WTC11 (cell line): ENCODE results near the gene ARL6.

ENCODE experiments used
- CTCF ChIP-seq: fragments of 200-600 bp; IDR thresholded peaks from 2 replicates; pipeline ENCODE4 v1.8.0; 2022; ENCODE audit warnings: antibody characterized with exemption
- TEAD1 ChIP-seq: sonication (generic); formaldehyde crosslinking; IDR thresholded peaks from 2 replicates; pipeline ENCODE4 v1.8.0; 2022; ENCODE audit warnings: mild to moderate bottlenecking, missing genetic modification reagents
- TF ChIP-seq, protein P1 (sequence below): sonication (generic); formaldehyde crosslinking; IDR thresholded peaks from 2 replicates; pipeline ENCODE4 v1.8.1; 2023; ENCODE audit warnings: mild to moderate bottlenecking, moderate library complexity, missing genetic modification reagents

- TF ChIP-seq, protein P1, sequence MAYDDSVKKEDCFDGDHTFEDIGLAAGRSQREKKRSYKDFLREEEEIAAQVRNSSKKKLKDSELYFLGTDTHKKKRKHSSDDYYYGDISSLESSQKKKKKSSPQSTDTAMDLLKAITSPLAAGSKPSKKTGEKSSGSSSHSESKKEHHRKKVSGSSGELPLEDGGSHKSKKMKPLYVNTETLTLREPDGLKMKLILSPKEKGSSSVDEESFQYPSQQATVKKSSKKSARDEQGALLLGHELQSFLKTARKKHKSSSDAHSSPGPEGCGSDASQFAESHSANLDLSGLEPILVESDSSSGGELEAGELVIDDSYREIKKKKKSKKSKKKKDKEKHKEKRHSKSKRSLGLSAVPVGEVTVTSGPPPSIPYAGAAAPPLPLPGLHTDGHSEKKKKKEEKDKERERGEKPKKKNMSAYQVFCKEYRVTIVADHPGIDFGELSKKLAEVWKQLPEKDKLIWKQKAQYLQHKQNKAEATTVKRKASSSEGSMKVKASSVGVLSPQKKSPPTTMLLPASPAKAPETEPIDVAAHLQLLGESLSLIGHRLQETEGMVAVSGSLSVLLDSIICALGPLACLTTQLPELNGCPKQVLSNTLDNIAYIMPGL (CRISPR knock-in tag) = no peak
- TF ChIP-seq TEAD1 (CRISPR knock-in tag) (no peak), CTCF (no peak)
These were observed 66.1 kb downstream of the ARL6 start for GRCh38 chr3:97830638-97831037.
